NCI-H2227 treated with DMSO at 0.1 percent for 48 hours (cell line): ENCODE measurements around the gene KIAA0825.
"Not testable (repeated sequence)": the region's sequence is repeated elsewhere in the genome, so short reads cannot be mapped to it uniquely, and the experiment has no call there.

Source experiments
- DNase-seq: peaks from one replicate; lab custom pipeline; 2025; lab: John Stamatoyannopoulos, UW

The KIAA0825 gene

DNA sequence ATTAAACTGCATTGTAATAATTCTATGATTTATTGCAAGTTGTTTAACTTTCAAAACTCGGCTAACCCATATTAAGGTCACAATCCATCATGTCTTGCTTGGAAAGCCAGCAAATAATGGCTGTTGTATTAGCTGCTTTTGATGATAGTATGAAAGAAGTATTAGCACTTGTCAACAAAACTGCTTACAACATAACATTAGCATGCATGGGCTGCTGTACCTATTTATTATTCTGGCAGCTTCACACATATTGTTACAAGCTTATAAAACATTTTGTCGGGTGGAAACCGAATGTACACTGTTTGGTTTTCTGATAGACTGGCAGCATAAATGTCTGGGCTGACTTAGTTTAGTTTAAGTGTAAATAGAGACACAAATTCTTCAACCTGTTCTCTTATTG lies 378.3 kb downstream of the KIAA0825 start:
- no peak for DNase-seq

DNA sequence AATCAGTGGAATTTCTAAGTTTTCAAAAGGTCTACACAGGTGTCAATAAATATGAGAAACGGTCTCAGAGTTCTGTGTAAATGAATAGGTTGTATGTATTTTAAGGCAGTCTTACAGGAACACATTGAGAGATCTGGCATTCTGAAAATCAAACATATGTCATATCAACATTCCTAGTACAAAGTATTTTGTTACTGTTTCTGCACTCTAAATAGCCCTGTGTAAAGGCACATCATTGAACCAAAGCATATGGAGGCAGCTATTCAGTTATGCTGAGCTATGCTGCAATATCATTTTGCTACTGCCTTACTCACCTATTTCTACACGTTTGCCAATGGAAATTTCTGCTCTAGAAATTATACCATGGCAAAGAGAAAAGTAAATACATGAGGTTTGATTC lies 379.1 kb downstream of the KIAA0825 start:
- no peak for DNase-seq

DNA sequence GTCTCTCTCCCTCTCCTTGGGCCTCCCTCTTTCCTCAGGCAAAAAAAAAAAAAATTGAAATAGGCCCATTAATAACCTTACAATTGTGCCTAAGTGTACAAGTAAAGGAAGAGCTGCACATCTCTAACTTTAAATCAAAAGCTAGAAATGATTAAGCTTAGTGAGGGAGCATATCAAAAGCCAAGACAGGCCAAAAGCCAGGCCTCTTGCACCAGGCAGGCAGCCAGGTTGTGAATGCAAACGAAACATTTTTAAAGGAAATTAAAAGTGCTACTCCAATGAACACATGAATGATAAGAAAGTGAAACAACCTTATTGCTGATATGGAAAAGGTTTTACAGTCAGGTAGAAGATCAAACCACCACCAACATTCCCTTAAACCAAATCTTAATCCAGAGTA lies 383.4 kb downstream of the KIAA0825 start:
- DNase-seq, result no peak

DNA sequence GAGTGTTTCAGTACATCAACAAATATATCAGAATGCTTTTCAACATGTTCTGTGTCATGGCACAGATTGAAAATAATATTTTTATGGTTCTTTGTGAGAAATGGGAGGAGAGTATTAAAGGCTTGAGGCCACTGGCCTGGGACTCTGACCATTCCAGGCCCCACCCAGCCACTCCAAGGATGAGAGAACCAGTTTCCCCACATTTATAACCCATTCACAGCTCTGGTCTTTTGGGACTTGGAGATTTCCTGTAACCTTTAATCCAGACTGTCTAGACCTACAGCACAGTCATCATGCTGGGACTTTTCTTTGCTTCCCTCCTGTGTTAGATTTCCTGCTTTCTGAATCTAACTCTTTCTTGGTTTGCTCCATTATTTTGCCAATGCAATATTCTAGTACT lies 389.6 kb downstream of the KIAA0825 start:
- DNase-seq, result no peak

DNA sequence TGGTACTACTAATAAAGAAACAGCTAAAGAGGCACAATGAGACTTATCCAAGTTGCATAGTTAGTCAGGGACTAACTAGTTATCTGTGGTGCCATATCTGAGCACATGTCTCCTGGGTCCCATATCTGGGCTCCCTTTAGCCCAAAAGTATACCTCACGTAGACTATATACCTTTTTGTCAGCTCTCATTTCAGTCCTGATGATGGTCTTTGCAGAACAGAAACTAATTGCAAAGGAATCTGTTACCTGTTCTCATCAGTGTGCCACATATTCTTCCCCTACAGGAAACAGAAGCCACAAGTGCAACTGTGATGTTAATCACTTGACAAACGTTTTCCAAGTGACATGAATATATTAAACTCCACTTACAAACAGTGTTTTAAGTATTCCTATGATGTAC lies 395.2 kb downstream of the KIAA0825 start:
- no peak for DNase-seq

DNA sequence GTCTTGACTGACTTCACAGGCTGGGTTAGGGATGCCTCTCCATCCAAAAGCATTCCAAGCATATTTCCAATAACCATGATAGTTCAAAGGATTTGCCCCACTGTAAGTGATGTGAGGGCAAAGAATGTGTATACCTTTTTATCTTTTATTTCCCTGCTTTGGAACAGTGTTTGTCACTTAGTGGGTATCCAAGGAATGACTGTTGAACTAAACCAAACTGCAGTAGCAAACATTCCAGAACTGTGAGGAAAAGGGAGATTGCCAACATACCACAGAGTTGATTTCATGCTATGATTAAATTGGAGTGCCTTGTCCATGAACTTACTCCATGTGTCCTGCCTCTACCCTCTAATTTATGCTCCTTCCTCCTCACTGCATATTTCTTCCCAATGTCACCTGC lies 400.0 kb downstream of the KIAA0825 start:
- no peak for DNase-seq

DNA sequence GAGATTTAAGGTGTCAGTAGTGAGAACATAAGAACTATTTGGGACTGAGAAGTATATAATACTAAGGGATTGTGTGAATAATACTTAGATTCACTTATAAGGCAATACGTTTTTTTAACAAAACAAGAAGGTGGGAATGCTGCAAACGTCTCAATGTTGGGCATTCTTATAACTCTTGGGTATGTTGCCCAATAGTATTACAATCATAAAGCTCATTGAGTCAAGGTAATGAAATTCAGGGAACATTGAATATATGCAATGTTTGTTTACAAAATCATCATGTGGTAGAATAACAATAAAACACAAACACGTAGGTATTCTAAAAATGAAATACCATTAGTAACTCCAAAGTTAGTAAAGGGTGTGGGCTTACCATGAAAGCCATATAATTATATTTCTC lies 400.7 kb downstream of the KIAA0825 start:
- no peak for DNase-seq

DNA sequence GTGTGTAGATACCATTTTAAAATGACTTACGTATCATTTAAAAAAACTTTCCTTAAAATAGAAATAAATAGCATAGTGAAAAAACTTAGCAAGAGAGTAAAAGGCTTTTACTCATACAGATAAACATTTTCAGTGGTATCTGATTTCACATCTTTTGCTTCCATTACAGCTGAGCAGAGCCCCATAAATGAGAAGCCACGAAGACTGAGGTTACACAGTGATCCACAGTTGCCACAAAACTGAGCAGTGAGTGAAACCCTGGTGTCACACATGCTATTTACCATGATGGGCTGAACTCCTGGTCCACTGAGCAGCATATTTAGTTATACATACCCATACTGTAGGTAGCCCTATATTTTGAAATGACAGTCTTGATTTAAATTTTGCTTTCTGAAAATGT lies 401.2 kb downstream of the KIAA0825 start:
- no peak for DNase-seq

DNA sequence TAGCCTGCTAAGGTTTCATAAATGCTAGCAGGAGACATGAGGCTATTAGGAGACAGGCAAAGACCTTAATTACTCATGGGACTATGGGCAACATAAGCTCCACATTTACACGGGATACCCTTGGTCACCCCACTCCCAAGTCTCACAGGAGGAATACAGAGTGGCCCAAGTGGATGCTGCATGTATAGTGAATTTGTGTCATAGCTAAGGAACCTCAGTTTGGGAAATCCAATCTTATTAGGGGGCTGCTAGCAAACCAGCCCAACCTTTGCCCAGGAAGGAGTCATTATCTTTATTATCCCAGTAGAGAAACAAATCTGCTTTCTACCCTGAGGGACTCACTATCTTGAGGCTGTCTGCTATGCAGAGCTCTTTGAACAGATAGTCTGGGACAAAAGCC lies 405.9 kb downstream of the KIAA0825 start:
- DNase-seq, result no peak

DNA sequence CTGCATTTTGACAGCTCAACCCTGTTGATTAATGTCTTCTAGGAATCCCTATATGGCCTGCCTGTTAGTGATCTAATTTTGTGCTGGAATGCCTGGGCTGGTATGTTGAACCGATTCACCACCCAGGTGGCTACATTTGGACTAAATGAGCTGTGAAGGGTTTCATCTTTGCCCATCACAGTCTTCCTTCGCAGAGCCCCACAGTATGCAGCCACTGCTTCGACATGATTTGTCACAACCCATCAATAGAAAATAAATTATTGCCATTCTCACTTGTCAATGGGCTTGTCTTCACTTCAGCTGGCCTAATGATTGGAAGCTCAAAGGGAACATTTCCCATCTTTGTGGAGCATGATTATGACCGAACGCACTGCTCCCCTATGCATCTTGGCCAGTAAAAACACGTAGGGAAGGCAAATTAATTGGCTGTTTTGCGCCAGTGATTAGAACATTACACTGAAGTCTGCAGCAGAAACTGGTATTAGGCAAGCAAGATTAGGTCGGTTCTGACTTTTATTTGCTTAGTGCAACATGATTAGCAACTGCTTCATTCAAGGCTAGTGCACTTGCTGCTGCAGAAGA lies 408.5 kb downstream of the KIAA0825 start:
- peak; percentile 7 for DNase-seq

DNA sequence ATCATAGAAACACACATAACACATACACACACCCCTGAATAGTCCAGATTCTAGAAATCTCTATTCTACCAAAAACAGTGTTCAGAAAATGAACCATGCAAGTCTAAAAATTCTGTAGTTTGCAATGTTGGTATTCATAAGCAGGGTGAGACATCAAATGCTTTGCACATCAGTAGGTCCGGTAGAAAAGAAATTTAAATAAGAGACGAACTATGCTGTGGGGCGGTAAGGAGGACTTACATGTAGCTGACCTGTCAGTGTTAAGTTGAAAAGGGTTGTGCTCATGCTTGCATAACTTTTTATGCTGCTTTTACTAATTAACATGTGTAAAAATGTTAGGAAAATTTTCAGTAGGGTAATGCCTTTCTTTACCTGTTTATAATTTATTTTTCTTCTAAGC lies 409.1 kb downstream of the KIAA0825 start:
- DNase-seq, result no peak

DNA sequence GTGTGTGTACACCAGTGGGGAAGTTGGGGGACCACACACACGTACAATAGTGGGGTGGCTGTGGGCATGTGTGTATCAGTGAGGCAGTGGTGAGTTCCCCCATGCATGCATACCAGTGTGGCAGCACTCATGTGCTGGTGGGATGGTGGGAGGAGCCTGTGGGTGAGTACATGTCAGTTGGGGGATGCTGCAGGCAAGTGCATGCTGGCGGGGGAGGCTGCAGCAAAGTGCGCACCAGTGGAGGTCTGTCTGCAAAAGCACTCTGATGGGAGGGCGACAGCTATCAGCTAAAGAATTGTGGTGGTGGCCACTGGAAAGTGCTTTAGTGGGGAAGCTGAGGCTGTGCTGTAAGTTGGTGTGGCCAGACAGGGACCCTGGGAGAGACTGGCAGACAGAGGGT lies 418.8 kb downstream of the KIAA0825 start:
- no peak for DNase-seq

DNA sequence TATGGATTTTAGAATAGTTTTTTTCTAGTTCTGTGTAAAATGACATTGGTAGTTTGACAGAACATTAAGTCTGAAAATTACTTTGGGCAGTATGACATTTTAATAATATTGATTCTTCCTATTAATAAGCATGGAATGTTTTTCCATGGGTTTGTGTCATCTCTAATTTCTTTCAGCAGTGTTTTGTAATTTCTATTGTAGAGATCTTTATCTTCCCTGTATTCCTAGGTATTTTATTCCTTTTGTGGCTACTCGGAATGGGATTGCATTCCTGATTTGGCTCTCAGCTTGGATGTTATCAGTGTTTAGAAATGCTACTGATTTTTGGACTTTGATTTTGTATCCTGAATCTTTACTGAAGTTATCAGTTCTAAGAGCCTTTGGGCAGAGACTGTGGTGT lies 420.4 kb downstream of the KIAA0825 start:
- no peak for DNase-seq

DNA sequence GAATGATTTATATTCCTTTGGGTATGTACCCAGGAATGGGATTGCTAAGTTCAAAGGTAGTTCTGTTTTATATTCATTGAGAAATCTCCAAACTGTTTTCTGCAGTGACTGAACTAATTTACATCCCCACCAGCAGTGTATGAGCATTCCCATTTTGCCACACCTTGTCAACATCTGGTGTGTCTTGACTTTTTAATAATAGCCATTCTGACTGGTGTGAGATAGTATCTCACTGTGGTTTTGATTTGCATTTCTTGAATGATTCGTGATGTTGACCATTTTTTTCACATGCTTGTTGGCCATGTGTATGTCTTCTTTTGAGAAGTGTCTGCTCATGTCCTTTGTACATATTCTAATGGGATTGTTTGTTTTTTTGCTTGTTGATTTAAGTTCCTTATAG lies 421.5 kb downstream of the KIAA0825 start:
- DNase-seq, result no peak

DNA sequence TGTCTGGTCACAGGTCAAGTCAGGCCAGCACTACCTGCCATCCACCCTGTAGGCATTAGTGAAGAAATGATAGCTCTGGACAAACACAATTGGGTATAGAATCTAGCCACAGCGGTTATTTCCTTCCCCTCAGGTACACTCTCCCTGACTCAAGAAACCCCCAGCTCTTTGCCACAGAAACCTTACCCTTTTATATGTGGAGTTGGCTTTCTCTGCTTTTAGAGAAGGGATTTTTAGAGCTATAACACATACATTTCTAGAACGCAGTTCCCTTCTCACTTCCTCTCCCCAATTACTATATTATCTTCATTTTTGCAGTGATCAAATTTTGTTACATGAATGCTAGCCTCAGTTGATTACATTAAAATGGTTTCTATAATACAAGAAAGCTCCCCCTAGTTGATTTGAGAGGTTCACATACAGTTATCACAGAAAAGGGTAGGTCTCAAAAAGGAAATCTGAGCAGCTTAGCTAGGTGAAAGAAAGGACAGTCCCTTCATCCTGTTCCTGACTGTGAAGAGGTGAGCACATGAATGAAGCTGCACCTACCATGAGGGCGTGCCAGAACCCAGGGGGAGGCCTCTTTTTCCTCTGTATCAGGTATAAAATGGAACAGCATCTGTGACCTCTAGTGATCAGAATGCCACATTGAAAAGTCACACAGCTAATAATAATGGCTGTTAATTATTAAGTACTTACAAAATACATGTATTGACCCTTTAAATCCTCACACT lies 425.6 kb downstream of the KIAA0825 start:
- no peak for DNase-seq

DNA sequence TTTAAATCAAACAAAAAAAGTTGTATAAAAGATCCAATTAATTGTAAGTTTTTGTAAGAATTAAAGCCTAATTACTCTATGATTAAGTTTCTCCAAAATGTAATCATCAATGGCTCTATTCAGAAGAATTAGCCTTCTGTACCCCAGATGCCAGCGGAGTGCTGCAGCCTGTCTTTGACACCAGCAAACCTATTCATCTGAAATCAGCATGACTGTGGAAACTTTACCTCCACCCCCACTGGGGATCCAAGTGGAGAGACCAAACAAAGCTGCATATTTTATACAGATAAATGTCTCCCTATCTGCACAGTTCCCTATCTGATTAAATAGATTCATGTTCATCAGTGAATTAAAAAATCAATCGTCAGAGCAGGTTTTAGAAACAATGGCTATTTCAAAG lies 426.8 kb downstream of the KIAA0825 start:
- DNase-seq, result no peak

DNA sequence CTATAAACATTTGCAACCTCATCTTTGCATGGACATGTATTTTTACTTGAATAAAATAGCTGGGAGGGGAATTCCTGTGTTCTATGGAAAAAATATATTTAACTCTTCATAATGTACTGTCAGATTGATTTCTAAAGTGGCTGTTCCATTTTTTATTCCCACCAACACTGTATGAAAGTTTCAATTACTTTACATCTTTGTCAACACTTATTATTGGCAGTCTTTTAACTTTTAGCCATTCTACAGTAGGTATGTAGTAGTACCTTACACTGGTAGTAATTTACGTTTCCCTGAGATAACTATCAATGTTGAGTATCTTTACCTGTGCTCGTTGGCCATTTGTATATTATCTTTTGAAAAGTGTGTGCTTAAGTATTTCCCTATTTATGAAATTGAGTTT lies 429.7 kb downstream of the KIAA0825 start:
- DNase-seq, result no peak

DNA sequence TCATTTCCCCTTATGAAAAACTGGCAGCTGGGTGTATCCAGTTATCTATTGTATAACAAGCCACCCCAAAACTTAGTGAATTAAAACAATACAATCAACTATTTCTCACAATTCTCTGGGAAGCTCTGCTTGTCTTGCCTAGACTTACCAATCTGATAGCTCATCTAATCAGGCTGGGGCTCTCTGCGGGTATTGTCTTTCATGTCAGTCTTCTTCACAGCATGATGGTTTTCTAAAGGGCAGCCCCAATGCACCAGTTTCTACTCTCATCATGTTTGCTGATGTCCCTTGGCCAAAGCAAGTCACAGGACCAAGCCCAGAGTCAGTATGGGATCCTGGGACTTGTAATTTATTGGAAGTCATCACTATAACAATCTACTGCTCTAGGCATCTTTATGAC lies 433.5 kb downstream of the KIAA0825 start:
- DNase-seq, result no peak

DNA sequence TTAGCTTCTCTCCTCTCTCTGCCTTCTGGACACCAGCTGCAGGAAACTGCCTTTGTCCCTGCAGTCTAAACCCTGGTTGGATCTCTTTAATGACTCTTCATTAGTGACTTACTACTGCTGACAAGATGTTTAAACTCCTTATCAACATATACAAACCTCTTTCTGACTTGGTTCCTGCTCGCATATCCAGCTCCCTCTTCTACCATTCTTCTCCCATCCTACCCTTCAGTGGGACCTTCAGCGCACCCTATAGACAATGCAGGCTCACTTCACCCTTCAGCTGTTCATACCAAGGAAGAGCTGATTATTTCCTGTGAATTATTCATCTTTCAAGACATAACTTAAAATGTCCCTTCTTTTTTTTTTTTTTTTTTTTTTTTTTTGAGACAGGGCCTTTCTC lies 436.5 kb downstream of the KIAA0825 start:
- DNase-seq, result no peak

DNA sequence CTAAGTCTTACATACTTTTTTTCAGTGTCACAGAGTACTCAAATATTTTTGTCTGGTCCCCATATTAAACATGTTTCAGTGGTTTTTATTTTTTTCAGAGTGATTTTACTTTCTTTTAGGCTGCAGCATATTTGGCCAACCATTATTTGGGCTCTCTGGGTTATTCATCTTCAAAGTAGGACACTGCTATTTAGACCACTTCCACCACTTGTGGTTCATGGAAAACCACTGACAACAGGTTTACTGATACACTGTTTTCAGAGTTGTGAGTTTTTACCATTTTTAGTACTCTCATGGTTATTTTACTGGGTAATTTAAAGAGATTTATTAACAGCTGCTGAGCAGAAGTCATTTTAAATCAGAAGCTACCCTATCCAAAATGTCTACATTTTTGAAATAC lies 437.6 kb downstream of the KIAA0825 start:
- no peak for DNase-seq

DNA sequence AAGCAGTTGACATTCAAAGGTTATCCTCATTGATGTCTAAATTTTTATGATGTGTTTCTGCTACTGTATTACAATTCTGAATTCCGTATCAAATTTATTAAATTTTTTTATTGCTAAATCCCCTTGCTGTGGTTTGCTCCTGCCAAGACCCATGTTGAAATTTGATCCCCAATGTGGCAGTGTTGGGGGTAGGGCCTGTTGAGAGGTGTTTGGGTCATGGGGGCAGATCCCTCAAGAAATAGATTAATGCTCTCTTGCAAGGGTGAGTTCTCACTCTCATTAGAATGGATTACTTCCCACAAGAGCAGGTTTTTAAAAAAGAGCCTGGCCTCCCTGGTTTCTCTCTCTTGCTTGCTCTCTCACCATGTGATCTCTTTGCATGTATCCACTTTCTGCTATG lies 442.5 kb downstream of the KIAA0825 start:
- DNase-seq, result no peak

DNA sequence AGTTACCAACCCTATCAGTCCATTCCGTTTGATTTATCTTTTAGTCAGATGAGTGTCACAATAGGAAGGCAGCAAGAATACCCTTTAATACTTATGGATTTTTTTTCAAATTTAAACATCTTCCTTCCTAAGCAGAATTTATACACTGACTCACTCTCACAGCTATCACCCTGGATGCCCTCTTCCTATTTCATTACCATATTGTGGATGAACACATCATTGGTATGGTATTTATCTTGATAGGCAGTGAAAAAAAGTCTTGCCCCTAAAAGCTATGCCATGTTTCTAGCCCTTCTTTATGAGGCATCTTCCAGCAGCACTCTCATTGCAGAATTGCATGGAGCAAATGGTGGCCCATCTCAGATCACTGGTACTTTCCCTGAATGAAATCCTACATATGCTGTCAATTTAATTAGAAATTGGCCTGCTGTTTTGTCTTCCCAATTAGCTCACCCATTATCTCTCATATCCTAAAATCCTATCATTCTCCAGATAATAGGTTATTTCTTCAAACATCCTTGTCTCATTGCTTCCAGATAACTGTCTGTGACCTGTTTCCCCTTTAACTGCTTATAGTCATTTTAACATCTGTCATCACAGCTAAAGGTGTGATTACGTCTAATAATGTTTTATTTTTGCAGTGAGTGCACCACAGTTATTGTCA lies 443.5 kb downstream of the KIAA0825 start:
- DNase-seq, result peak; percentile 60

DNA sequence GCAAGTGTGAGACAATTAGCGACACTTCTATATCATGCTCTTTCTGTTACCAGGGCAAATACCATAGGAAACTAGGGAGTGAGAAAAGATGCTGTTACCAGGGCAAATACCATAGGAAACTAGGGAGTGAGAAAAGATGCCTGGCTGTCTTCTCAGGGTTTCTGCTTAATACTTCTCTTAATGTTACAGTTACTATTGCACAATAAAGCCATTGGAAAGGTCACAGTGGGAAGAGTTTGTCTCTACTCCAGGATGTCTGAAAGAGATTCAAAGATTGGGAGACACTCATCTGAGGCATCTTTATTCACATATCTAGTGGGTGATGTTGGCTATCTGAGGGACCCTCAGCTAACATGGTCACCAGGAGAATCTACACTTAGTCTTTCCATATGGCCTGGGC lies 445.3 kb downstream of the KIAA0825 start:
- DNase-seq, result no peak

DNA sequence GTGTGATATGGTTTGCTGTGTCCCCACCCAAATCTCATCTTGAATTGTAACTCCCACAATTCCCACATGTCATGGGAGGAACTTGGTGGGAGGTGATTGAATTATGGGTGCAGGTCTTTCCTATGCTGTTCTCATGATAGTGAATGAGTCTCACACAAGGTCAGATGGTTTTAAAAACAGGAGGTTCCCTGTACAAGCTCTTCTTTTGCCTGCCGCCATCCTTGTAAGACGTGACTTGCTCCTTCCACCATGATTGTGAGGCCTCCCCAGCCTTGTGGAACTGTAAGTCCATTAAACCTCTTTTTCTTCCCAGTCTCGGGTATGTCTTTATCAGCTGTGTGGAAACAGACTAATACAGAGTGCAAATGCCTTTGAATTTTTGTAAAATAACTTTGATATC lies 447.3 kb downstream of the KIAA0825 start:
- DNase-seq, result not testable (repeated sequence)
